GM18507 (cell line): ENCODE measurements around the gene FBXO46.
"Not testable (repeated sequence)": the region's sequence is repeated elsewhere in the genome, so short reads cannot be mapped to it uniquely, and the experiment has no call there.

ENCODE experiments used
- DNase-seq: peaks from one replicate; pipeline ENCODE4 v3.0.0; 2011; ENCODE audit warnings: low read depth; ENCODE audit not compliant: insufficient read length; ENCODE audit errors: extremely low spot score
- FAIRE-seq: peaks from 2 replicates; lab custom pipeline; 2011; peaks lifted over from hg19 to GRCh38; lab: Jason Lieb, UNC

The FBXO46 gene

DNA sequence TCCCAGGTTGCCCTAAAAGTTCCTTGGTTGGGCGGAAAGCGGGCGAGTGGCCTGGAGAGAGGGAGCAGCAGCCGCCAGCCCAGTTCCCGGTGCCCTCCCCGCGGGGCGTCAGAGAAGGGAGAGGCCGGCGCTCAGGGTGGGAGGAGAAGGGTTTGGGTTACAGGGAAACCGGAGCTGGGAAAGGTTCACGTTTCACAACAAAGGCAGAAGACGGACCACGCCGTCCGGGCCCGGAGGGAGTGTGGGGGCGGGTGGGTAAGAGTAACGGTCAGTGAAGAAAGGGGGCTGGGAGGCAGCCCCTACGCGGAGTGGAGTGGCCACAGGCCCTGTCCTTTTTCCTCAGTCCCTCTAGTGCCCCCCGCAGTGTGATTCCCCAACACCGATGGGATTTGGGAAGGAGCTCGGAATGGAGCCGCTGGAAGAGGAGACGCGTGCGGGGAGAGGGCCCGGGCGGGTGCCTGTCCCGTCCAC is 36.7 kb upstream of the FBXO46 start:
- FAIRE-seq, result no peak
- no peak for DNase-seq

GRCh38 chr19:45766869-45767346 is 36.2 kb upstream of the FBXO46 start:
- FAIRE-seq, result no peak
- no peak for DNase-seq

- DNase-seq, result no peak
- no peak for FAIRE-seq
These were observed 35.7 kb upstream of the FBXO46 start for GRCh38 chr19:45766296-45766868.

- DNase-seq, result no peak
- FAIRE-seq, result no peak
These were observed 35.1 kb upstream of the FBXO46 start for GRCh38 chr19:45765702-45766295.

DNA sequence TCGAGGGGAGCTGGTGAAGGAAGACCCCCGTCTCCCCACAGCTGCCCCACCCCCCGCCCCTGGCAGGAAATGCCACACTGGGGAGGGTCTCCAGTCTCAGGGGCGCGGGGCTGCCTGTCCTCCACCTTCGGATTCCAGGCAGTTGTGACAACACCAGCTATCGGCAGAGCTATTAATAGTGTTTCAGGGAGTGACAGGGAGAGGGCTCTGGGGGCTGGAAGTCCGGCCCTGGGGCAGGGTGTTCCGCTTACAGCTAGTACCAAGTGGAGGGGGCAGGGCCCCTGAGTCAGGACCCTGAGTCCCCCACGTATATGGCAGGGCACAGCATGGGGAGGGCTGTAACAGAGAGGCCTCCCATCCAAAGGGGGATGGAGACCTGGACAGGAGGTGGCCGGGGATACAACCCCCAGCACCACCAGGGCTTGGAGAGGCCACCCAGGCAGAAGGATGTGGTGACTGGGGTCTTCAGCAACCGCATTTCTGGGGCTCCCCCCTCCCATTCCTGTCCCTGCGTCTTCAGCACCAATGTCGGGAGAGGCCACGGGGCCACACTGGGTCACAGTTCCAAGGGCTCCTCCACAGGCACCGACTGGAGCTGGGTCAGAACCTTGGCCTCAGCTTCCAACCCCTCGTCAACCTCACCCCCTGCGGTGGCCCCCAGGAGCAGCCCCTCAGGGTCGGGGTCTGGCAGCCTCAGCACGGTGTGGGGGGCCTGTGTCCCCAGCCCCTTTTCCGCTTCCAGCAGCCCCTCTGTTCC is 34.4 kb upstream of the FBXO46 start:
- DNase-seq (no peak), FAIRE-seq (no peak)

DNA sequence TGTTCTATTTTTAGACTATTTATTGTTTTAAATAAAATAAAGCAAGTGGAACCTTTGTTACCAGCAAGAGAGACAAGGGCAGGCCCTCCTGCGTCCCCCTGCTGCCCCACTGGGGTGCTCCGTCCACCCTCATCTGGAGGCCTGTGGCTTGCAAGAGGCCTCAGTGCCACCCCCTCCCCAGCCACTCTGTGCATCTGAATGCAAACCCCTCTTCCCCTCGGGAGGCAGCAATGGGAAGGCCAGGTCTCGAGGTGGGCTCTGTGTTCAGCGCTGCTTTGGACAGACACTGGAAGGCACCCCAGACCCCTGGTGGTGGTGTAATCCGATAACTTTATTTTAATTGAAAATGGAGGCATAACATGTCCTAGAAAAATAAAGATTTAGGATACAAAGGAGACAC is 33.8 kb upstream of the FBXO46 start:
- FAIRE-seq, result no peak

GRCh38 chr19:45763691-45764294 is 33.1 kb upstream of the FBXO46 start:
- FAIRE-seq (no peak), DNase-seq (no peak)

More for the DNA sequence above, 33.8 kb upstream of the FBXO46 start:
- no peak for DNase-seq

DNA sequence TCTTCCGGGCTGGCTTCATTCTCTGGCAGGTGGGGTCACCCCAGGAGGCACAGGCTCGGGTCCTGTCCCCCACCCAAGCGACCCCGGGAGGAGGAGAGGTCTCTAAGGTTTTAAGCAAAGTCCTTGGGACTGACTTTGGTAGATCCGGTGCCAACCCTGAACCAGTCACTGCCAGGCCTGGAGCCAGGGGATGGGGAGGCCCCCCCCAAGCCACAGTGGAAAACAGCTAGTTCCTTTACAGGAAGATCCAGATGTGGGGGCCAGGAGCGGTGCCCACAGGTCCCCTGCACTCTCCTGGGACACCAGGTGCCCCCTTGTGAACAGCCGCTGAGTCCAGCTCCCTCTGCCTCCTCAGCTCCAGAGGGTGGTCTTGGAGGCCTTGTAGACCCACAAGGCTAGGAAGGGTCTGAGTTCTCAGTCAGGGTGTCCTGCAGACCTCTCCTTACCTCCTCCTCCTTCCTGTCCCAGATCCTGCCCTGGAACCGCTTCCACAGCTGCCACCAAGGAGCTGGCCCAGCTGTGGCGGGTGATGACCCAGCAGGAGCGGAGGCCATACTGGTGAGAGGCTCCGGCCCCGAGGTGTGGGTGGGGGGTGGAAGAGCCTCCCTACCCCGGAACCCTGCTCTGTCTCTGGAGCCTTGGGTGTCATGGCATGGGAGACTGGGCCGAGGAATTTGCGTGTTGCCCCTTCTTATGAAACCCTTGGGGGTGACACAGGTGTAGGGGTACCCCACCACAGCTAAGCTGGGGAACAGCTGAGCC is 32.4 kb upstream of the FBXO46 start:
- FAIRE-seq, result no peak
- no peak for DNase-seq

DNA sequence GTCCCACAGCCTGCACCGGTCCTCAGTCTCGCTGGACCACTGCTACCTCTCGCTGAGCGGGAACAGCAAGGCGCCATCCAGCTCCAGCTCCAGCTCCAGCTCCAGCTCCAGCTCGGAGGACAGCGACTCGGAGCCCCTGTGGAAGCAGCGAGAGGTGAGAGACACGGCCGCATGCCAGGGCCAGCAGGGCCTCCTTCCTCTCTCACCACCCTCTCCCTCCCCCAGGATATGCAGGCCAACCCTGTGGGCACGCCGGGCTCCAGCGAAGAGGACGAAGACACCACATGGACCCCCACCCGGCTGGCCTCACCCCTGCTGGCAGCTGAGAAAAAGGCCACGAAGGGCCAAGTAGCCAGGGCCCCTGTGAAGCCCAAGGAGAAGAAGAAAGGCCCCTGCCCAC is 31.0 kb upstream of the FBXO46 start:
- DNase-seq, result no peak
- FAIRE-seq, result no peak

GRCh38 chr19:45758921-45759320 is 28.2 kb upstream of the FBXO46 start:
- FAIRE-seq, result no peak
- no peak for DNase-seq

- no peak for FAIRE-seq
These were observed 27.0 kb upstream of the FBXO46 start for GRCh38 chr19:45757695-45758094.

DNA sequence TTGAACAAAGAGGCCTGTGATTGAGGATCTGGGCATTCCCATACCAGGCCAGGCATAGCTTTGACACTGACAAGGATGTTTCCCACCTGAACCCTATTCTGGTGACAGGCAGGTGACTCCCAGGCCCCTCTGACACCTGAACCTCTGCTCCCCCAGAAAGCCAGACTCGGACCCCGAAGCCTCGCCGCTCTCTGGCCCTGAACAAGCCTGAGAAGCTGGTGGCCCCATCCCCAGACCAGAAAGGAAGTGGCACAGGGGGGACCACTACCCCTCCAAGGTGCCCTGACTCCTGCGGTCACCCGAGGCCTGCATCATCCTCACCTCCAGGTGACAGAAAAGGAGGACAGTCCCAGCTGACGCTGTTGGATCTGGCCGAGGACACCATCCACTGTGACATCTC is 23.6 kb upstream of the FBXO46 start:
- no peak for DNase-seq
- FAIRE-seq, result no peak

More at GRCh38 chr19:45757695-45758094, 27.0 kb upstream of the FBXO46 start:
- no peak for DNase-seq

DNA sequence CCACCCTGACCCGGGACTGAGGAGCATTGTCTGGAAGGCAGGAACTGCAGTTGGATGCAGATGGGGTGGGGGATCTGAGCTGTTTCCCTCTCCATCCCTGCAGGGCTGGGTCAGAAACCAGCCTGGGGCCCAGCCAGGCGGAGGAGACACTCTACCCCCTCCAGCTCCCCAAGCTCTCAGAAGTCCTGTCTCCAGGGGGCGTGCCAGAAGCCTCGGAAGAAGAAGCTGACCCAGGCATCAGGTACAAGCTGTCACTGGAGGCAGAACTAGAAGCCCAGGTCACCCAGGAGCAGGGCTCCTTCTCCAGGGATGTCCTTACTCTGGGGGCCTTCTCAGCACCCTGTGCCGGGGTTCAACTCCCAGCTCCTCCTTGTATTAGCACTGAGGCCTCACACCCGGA is 22.9 kb upstream of the FBXO46 start:
- no peak for DNase-seq
- FAIRE-seq, result no peak

GRCh38 chr19:45752639-45753038 is 21.9 kb upstream of the FBXO46 start:
- FAIRE-seq, result no peak

GRCh38 chr19:45751483-45751882 is 20.8 kb upstream of the FBXO46 start:
- not testable (repeated sequence) for FAIRE-seq, DNase-seq

More at GRCh38 chr19:45752639-45753038, 21.9 kb upstream of the FBXO46 start:
- no peak for DNase-seq

DNA sequence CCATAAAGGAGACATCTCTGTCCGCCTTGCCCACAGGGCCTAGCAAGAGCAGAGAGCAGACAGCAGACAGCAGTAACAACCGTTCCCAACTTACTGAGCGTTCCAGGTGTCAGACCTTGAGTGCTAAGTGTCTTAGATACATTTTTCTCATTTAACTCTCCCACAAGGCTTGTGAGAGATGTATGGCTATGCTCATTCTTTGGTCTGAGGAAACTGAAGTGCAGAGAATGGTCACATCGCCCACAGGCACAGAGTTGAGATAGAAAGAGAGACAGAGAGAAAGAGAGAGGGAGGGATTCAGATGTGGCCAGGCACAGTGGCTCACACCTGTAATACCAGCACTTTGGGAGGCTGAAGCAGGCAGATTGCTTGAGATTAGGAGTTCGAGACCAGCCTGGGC is 16.8 kb upstream of the FBXO46 start:
- FAIRE-seq (no peak), DNase-seq (no peak)

DNA sequence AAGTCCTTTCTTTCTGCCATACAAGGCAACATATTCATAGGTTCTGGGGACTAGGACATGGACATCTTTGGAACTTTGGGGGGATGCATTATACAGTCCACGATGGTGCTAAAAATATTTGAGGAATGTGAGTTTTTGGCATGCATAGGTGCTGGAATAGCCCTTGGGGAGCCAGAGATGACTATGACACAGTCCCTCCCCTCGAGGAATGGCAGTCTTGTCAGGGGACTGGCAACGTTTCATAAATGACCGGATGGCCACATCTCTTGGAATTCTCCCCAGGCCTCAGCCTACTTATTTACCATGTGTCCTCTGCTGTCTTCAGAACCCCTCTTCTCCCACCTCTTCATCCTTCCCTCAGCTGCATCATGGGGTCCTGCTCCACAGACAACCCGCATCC is 16.2 kb upstream of the FBXO46 start:
- DNase-seq (no peak), FAIRE-seq (no peak)

DNA sequence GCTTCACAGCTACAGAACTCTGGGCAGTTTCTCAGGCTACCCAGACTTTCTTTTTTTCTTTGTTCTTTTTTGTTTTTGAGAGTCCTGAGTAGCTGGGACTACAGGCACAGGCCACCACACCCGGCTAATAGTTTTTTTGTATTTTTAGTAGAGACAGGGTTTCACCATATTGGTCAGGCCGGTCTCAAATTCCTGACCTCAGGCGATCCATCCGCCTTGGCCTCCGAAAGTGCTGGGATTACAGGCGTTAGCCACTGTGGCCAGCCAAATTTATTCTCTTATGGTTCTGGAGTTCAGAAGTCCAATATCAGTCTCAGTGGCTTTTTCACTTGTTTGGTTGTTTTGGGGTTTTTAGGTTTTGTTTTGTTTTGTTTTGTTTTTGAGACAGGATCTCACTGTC is 14.9 kb upstream of the FBXO46 start:
- FAIRE-seq, result no peak
- no peak for DNase-seq

DNA sequence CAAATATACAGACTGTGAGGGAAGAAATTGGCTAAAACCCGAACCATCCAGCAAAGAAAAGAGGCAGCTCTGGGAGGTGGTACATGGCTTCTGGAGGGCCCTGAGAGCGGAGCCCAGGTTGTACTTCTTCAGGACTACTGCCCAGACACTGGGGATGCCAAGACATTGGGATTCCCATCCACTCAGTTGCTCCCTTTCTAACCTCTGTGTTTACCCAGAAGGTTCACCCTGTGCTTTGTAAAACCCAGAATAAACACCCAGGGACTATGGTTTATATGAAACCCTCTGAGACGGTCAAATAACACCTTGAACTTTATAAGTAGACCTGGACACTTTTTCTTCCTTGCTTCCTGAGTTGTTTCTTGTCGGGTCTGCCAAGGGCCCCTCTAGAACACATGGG is 12.3 kb upstream of the FBXO46 start:
- FAIRE-seq, result no peak
- no peak for DNase-seq
